HepG2 (cell line): Measurements from ENCODE around the gene LPIN3. TPM values are rescaled to one million over a fixed set of nuclear protein-coding genes. Genes with fewer than 3 reads are reported as not detected.

ENCODE experiments used
- ATRX ChIP-seq: sonication (generic); formaldehyde crosslinking; IDR thresholded peaks from 2 replicates; pipeline ENCODE4 v1.4.0; 2020; ENCODE audit warnings: missing genetic modification reagents, borderline replicate concordance
- BHLHE40 ChIP-seq: IDR thresholded peaks from 2 replicates; pipeline ENCODE4 v1.6.1; 2011; ENCODE audit warnings: low read length, improper control_type of control experiment
- CEBPG ChIP-seq: IDR thresholded peaks from 2 replicates; pipeline ENCODE4 v1.6.1; 2016
- FOXK2 ChIP-seq: fragments of 450-650 bp; IDR thresholded peaks from 2 replicates; pipeline ENCODE4 v1.6.1; 2016
- FOXO4 ChIP-seq: sonication (generic); formaldehyde crosslinking; conservative IDR thresholded peaks from 2 replicates; pipeline ENCODE4 v1.8.1; 2023; ENCODE audit warnings: missing genetic modification reagents
- GLI4 ChIP-seq: sonication (generic); formaldehyde crosslinking; IDR thresholded peaks from 2 replicates; pipeline ENCODE4 v1.5.1; 2020; ENCODE audit warnings: missing genetic modification reagents, mild to moderate bottlenecking, moderate library complexity, borderline replicate concordance
- RXRB ChIP-seq: IDR thresholded peaks from 2 replicates; pipeline ENCODE4 v1.6.1; 2016; ENCODE audit warnings: borderline replicate concordance, missing genetic modification reagents, missing compliant biosample characterization
- SALL2 ChIP-seq: sonication (generic); formaldehyde crosslinking; IDR thresholded peaks from 2 replicates; pipeline ENCODE4 v1.8.1; 2023; ENCODE audit warnings: mild to moderate bottlenecking, missing genetic modification reagents, inconsistent platforms
- SMAD3 ChIP-seq: sonication (generic); formaldehyde crosslinking; IDR thresholded peaks from 2 replicates; pipeline ENCODE4 v1.4.0; 2020; ENCODE audit warnings: missing genetic modification reagents
- SRSF9 ChIP-seq: fragments of 200-400 bp; formaldehyde crosslinking; IDR thresholded peaks from 2 replicates; pipeline ENCODE4 v1.6.1; 2018; ENCODE audit warnings: borderline replicate concordance, mild to moderate bottlenecking, low read depth, low read length; ENCODE audit not compliant: insufficient read depth, poor library complexity, severe bottlenecking
- SSRP1 ChIP-seq: IDR thresholded peaks from 2 replicates; pipeline ENCODE4 v1.6.1; 2016; ENCODE audit warnings: control low read depth
- TIGD3 ChIP-seq: sonication (generic); formaldehyde crosslinking; IDR thresholded peaks from 2 replicates; pipeline ENCODE4 v1.5.1; 2020; ENCODE audit warnings: mild to moderate bottlenecking, missing genetic modification reagents, borderline replicate concordance
- TOE1 ChIP-seq: sonication (generic); formaldehyde crosslinking; IDR thresholded peaks from 2 replicates; pipeline ENCODE4 v1.4.0; 2020; ENCODE audit warnings: mild to moderate bottlenecking, missing genetic modification reagents
- ZNF251 ChIP-seq: sonication (generic); formaldehyde crosslinking; IDR thresholded peaks from 2 replicates; pipeline ENCODE4 v1.9.0; 2021; ENCODE audit warnings: mild to moderate bottlenecking, missing genetic modification reagents
- ZNF30 ChIP-seq: sonication (generic); formaldehyde crosslinking; IDR thresholded peaks from 2 replicates; pipeline ENCODE4 v1.5.0; 2020; ENCODE audit warnings: mild to moderate bottlenecking, missing genetic modification reagents
- ZNF468 ChIP-seq: sonication (generic); formaldehyde crosslinking; IDR thresholded peaks from 2 replicates; pipeline ENCODE4 v1.8.0; 2022; ENCODE audit warnings: mild to moderate bottlenecking, moderate library complexity, missing genetic modification reagents
- ZNF598 ChIP-seq: sonication (generic); formaldehyde crosslinking; IDR thresholded peaks from 2 replicates; pipeline ENCODE4 v1.5.1; 2020; ENCODE audit warnings: mild to moderate bottlenecking, missing genetic modification reagents, borderline replicate concordance
- ZNF747 ChIP-seq: sonication (generic); formaldehyde crosslinking; IDR thresholded peaks from 2 replicates; pipeline ENCODE4 v1.8.1; 2023; ENCODE audit warnings: missing genetic modification reagents, mild to moderate bottlenecking, borderline replicate concordance
- ZNF878 ChIP-seq: sonication (generic); formaldehyde crosslinking; IDR thresholded peaks from 2 replicates; pipeline ENCODE4 v1.8.1; 2023; ENCODE audit warnings: mild to moderate bottlenecking, missing genetic modification reagents, moderate library complexity
- polyA plus RNA-seq, 8 experiments: library from polyadenylated mRNA; depleted of rRNA in 3 of 8; stranded (reverse) in 7 of 8; unstranded in 1 of 8; fragments of >200 nt; fragmentation: Illumina TruSeq in 4 of 8; extraction: Trizol in 4 of 8; gene quantifications; 2 replicates each; pipeline versions ENCODE4 v1.2.1 to v1.2.3, GENCODE V29; 2011 to 2016; ENCODE audit warnings: low read depth in 4 of 8, missing spikeins in 1 of 8, mixed read lengths in 1 of 8; ENCODE audit not compliant: insufficient read depth in 1 of 8
- total RNA-seq, 5 experiments: library from RNA; depleted of rRNA; stranded (reverse); fragments of >200 nt; fragmentation: Illumina TruSeq; extraction: Trizol; gene quantifications; 2 replicates each; pipeline ENCODE4 v1.2.3, GENCODE V29; 2016; ENCODE audit warnings: low read depth in 1 of 5
- TF ChIP-seq, protein P1 (sequence below): sonication (generic); formaldehyde crosslinking; IDR thresholded peaks from 2 replicates; pipeline ENCODE4 v1.4.0; 2020; ENCODE audit warnings: missing genetic modification reagents

The LPIN3 gene
- total and polyA plus RNA-seq, 2 of the 13 experiments (the other 11 are each of a cell fraction or from before 2014, with no cell fraction given): 14.2 to 28.6 TPM

DNA sequence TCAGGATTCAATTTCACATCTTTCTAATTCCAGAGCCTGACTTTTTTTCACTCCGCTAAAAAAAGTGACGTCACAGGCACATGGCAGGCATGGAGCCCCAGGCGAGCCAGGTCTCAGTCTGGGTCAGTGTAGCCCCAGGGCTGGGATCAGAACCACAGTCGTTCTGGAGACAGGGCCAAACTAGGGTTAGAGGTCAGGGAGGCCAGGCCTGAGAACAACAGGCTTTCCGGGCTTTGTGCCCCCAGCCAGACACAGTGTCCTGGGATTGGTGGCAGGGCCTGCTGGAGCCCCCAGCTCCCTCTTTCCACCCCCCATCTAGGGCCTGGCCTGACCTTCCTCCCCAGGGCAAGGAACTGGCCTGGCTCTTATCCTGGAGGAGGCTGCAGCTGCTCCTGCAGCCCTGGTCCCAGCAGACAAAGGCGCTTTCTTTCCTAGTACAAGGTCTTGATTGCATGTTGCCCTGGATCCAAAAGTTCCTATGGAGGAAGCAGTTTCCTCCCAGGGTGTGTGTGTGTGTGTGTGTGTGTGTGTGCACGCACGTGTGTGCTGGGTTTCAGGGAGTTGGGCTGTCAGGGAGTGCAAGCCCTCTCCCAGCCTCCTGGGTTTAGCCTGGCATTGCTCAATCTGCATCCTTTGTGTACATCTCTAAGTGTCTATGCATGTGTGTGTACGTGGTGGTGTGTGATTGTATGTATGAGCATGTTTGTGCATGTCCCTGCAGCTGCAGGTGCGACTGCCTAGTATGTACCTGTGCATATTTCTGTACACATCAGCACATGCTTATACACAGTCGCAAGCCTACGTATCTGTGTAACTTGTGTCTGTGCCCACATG is 52.5 kb downstream of the LPIN3 start (continued):
- TF ChIP-seq, protein P1, sequence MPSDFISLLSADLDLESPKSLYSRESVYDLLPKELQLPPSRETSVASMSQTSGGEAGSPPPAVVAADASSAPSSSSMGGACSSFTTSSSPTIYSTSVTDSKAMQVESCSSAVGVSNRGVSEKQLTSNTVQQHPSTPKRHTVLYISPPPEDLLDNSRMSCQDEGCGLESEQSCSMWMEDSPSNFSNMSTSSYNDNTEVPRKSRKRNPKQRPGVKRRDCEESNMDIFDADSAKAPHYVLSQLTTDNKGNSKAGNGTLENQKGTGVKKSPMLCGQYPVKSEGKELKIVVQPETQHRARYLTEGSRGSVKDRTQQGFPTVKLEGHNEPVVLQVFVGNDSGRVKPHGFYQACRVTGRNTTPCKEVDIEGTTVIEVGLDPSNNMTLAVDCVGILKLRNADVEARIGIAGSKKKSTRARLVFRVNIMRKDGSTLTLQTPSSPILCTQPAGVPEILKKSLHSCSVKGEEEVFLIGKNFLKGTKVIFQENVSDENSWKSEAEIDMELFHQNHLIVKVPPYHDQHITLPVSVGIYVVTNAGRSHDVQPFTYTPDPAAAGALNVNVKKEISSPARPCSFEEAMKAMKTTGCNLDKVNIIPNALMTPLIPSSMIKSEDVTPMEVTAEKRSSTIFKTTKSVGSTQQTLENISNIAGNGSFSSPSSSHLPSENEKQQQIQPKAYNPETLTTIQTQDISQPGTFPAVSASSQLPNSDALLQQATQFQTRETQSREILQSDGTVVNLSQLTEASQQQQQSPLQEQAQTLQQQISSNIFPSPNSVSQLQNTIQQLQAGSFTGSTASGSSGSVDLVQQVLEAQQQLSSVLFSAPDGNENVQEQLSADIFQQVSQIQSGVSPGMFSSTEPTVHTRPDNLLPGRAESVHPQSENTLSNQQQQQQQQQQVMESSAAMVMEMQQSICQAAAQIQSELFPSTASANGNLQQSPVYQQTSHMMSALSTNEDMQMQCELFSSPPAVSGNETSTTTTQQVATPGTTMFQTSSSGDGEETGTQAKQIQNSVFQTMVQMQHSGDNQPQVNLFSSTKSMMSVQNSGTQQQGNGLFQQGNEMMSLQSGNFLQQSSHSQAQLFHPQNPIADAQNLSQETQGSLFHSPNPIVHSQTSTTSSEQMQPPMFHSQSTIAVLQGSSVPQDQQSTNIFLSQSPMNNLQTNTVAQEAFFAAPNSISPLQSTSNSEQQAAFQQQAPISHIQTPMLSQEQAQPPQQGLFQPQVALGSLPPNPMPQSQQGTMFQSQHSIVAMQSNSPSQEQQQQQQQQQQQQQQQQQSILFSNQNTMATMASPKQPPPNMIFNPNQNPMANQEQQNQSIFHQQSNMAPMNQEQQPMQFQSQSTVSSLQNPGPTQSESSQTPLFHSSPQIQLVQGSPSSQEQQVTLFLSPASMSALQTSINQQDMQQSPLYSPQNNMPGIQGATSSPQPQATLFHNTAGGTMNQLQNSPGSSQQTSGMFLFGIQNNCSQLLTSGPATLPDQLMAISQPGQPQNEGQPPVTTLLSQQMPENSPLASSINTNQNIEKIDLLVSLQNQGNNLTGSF (CRISPR knock-in tag): no peak
- TF ChIP-seq ZNF878 (CRISPR knock-in tag) (no peak), SSRP1 (no peak), FOXO4 (CRISPR knock-in tag) (0 out of 2 replicates have a peak, but pooled peaks have one; percentile 37), TIGD3 (CRISPR knock-in tag) (no peak), SALL2 (CRISPR knock-in tag) (no peak), ZNF468 (CRISPR knock-in tag) (no peak), FOXK2 (peak; percentile 36; the same call in 1 of the 2 replicates), GLI4 (CRISPR knock-in tag) (no peak), SMAD3 (CRISPR knock-in tag) (no peak), ATRX (no peak), TOE1 (CRISPR knock-in tag) (no peak), ZNF251 (no peak), ZNF30 (CRISPR knock-in tag) (0 out of 2 replicates have a peak, but pooled peaks have one; percentile 19), RXRB (CRISPR knock-in tag) (no peak), BHLHE40 (peak; percentile 42; the same call in 1 of the 2 replicates), ZNF747 (0 out of 2 replicates have a peak, but pooled peaks have one; percentile 28), SRSF9 (no peak), ZNF598 (no peak), CEBPG (CRISPR knock-in tag) (peak; percentile 47; the same call in 1 of the 2 replicates)
